ENCODE measurements around the gene NANP.
A peak's percentile ranks its signal among the peaks of the same experiment; 100 is the strongest.
"Not testable (repeated sequence)": the region's sequence is repeated elsewhere in the genome, so short reads cannot be mapped to it uniquely, and the experiment has no call there.

Gene NANP

DNA sequence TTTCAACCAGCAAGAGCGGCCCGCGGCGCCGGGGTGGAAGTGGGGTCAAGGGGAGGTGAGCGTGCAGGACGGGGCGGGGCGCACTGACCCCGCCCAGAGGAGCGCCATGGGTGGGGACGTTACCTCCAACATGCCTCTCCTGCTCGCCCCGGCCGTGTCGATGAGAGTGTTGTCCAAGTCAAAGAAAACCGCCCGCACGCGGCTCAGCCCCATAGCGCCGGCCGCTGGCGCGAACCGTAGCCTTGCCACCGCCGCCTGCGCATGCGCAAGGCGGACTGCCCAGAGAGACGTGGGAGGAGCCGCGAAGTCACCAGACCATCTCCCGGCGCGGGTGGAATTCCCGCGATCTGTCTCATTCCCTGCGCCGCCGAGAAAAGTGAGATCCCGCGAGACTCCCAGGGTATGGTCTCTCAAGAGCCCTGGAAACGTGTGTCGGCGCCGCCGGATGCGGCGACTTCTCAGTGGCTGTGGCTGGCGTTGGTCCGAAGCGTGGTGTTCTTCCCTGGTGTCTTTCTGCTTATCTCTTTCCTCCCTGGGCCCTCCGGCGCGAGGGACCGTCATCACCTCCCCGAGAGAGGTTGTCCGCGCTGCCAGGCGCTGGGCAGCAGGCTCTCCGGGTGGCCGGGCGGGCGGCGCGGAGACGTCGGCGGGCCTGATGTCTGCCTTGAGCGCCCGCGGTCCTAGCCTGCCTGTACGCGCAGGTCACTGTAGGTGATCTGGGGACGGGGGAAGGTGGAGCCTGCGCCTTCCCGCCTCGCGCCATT lies at the start of gene NANP:
TSS of gene NANP (minus strand) at position 279 of the 764 bp plus-strand sequence. CDS start at position 213, 66 bp downstream.
- ATAC-seq: peak; percentile 83 to 86

DNA sequence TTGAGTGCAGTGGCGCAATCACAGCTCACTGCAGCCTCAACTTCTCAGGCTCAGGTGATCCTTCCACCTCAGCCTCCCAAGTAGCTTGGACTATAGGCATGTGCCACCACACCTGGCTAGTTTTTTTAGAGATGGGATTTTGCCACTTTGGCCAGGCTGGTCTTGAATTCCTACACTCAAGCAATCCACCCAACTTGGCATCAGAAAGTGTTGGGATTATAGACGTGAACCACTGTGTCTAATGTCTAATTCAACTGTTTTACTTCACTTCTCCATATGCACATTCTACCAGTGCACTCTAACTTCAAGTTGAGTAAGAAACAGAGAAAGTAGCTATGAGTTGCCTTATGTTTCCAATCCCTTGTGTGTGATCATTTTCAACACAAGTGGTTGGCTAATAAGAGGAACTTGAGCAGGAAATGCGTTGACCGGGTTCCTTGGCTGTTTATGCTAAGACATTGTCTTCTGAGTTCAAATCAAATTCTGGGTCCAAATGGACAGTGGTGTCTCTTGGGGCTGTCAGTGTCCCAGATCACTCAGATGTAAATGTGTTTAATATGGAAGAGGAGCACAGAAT lies 48.9 kb upstream of the NANP start:
- ATAC-seq: no peak

GRCh38 chr20:25669826-25670422 lies 46.1 kb upstream of the NANP start:
- no peak for ATAC-seq

- no peak for ATAC-seq
Measured at GRCh38 chr20:25668446-25668845, 44.6 kb upstream of the NANP start.

- ATAC-seq: no peak
Measured at GRCh38 chr20:25659999-25660398, 36.2 kb upstream of the NANP start.

DNA sequence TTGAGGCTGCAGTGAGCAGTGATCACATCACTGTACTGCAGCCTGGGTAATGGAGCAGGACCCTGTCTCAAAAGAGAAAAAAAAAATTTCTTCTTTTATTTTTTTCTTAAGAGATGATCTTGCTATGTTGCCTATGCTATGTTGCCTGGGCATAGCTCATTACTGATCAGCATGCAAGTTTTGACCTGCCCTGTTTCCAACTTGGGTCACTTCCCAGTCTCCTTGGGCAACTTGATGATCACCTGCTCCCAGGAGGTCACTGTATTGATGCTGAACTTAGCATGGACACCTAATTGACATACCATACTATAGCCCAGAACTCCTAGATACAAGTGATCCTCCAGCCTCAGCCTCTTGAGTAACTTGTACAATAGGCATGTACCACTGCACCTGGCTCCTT lies 30.7 kb upstream of the NANP start:
- no peak for ATAC-seq

GRCh38 chr20:25652866-25653265 lies 29.1 kb upstream of the NANP start:
- ATAC-seq: not testable (repeated sequence)

DNA sequence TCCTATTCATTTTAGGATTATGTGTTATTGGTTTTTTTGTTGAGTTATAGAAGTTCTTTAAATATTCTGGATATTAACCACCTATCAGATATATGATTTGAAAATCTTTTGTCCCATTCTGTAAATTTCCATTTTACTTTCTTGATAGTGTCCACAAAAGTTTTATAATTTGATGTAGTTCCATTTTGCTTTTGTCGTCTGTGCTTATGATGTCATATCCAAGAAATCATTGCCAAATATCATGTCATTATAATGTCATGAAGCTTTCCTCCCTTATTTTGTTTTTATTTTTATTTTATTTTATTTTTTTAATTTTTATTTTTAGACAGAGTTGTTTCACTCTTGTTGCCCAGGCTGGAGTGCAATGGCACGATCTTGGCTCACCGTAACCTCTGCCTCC lies 21.0 kb upstream of the NANP start:
- ATAC-seq: no peak

DNA sequence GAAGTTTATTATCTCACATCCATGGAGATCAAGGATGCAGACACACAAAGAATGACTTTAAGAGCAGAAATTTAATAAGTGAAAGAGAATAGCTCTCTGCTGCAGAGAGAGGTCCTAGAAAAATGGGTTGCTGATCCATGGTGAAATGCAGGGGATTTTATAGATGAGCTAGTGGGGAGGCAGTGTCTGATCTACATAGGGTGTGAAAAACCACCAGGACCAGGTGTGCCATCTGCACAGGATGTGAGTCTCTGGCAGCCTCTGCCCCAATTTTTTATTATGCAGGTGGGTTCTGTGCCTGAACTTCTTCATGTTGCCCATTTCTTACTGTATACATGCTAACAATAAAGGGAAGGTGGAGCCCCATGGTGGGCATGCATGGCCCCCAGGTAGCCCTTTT lies 19.9 kb upstream of the NANP start:
- no peak for ATAC-seq

DNA sequence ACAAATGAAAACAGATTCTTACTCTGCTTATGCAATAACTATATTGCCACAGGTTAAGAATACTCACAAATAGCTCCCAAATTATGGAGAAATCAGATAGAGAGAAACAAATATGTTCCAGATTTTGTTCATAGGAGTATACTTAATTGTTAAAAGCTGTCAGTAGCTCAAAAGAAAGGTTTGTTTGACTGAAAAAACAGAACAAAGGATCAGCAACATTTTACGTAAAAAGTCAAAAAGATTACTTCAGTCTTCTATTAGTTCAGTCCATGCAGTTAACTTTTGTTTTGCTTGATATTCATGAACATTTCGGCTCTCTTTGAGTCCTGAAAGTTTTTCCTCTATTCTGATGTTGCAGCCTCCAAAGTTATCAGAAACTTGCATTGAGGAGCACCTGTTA lies 13.4 kb upstream of the NANP start:
- no peak for ATAC-seq

- ATAC-seq: no peak
Measured at GRCh38 chr20:25632940-25633790, 9.4 kb upstream of the NANP start.

GRCh38 chr20:25630615-25631014 lies 6.8 kb upstream of the NANP start:
- ATAC-seq: not testable (repeated sequence)

GRCh38 chr20:25629816-25630499 lies 6.1 kb upstream of the NANP start:
- ATAC-seq: peak; percentile 55 to 73

DNA sequence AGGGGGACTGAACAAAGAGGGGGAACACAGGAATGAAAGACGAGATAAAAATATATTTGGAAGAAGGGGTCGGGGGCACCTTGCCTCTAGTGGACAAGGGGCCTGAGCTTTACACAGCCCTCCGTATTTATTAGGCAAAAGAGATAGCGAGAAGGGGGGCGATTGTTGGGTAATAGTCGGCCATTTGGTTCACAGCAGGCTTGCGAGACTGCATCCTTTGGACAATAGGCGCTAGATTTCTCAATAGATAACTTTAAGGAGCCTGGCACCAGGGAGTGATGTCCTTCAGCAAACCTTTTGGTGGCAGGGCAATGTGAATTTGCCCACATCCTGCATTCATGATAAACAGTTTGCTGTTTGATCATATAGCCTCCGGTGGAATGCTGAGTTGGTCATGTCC lies 3.0 kb upstream of the NANP start:
- no peak for ATAC-seq

DNA sequence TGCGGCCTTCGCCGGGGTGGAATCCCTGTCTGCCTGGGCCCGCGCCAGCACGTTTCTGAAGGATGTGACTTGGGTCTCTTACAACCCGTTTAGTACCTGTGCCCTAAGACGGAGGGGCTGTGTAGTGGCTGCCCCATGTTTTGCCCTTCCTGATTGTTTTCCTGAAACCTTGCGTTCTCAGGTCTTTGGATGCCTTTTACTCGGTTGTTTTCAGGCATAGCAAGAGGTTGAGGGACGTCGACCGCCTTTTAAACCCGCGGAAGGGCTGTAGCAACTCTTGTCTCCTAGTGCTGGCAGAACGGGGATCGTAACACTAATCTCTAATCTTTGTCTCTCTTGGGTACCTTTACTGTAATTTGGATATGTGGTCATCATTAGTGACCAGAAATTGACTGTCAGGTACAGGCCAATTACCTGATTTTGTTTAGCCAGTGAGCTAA lies 706 bp upstream of the NANP start:
- no peak for ATAC-seq

- ATAC-seq: peak in 1 of 2 donors; percentile 1
Measured at GRCh38 chr20:25623225-25623735, 534 bp downstream of the NANP start.

DNA sequence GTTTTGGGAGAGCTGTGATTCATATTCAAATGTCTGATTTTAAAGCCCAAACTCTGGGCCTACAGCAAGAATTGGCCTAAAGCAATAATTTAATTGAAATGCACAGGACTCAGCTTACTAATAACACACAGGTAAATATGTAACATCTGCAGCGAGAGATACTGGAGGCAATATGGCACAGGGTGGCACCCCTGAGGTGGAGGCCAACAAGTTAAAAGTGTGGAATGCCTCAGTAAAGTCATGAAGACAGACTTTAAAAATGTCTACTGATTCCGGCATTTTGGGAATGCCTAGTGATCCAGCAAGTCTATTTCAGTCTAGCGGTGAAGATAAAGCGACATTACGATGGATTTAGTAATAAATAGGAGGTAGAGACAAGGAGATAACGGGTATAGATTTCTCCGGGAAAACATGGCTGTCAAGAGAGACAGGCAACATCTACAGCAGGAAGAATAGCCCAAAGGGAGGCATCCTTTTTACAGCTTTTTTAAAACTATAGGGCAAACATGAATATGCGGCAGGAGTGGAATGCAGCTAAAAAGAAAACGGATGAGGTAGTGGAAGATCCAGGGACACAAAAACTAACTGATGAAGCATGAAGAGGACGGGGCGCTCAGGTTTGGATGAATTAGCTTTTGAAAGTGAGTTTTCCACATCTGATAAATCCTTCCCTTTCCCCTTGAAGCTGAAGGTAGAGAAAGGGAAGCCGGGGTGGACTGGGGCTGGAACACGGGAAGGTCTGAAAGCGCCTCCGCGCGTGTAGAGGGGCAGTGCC lies 1.2 kb downstream of the NANP start:
- ATAC-seq: no peak

DNA sequence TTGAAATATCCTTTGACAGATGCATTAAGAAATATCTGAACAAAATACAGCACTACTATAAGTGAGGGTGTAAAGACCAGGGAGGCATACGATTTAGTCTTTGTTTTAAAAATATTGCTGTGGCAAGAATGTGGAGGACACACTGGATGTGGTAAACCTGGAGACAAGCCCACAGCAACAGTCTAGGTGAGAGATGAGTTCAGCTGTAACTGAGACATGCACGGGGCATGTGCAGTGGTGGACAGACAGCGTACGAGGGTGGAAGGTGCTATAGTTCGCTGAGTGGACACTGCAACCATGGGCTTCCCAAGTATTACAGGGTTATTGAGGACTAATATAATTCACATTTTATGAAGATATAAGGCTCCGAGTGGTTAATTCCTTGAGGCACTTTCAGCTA lies 1.8 kb downstream of the NANP start:
- no peak for ATAC-seq

DNA sequence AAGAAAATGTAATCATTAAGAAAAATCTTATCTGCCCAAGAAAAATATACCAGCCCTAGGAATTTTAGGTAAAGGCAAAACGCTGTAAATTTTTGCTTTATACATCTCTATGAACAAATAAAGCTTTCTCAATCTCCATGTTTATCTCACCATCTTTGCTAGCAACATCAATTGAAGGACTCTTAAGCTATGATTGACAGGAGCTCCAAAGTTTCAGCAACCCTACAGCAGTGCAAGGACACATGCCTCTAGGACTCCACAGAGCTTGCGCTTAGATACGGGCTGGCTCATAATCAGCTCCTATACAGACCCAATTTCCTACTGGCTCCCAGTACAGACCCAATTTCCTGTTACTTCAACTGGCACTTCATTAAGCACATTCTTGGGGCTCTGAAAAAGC lies 4.3 kb downstream of the NANP start:
- no peak for ATAC-seq

GRCh38 chr20:25608774-25609173 lies 15.0 kb downstream of the NANP start:
- ATAC-seq: no peak

DNA sequence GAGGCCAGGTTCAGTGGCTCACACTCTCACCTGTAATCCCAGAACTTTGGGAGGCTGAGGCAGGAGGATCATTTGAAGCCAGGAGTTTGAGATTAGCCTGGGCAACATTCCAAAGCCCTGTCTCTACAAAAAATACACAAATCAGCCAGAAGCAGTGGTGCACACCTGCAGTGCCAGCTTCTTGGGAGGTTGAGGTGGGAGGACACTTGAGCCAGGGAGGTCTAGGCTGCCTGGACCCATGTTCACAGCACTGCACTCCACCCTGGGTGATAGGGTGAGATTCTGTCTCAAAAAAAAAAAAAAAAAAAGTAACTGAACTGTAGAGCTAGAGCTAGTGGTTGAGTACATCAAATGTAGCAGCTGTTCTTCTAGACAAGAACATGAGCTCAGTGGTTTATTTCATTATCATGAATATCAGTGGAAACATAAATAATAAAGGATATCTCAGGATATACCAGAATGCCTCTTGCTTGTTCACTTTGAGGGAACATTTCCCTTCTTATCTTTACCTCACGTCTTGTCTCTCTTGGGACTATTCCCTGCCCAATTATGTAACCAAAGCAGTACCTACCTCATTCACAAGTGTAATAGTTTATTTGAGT lies 17.6 kb downstream of the NANP start:
- no peak for ATAC-seq
